ENCODE results near the gene TCEA2.

DNA sequence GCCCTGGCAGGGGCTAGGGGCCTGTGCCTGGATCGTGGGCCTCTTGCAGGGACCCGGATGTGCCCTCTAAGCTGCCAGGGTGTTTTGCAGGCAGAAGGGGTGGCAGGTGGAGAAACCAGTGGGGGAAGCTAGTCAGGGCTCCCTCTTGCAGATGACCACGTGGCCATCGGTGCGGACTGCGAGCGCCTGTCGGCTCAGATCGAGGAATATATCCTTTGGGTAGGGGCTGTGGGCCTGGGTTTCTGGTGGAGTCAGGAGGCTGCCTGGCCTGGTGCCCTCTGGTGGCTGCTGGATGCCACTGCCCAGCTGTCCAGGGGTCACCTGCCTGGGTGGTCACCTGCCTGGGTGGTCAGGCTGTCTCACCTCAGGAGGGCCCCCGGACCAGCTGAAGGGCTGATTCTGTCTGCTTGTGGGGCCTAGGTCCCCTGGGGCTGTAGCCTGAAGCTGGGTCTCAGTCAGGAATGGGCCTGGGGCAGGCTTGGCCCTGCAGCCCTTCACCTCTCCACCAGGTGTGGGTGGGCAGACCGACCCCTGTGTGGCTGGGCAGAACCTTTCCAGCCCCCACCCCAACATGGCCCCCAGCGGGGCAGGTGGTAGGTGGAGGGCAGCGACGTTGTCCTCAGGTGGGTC, 6.7 kb downstream of the TCEA2 start:
- TF ChIP-seq POLR2A (IDR thresholded peaks at IDR 0.05; ENCODE audit: low read length) (no peak), GATA1 (IDR thresholded peaks at IDR 0.05; ENCODE audit: low read depth, low read length) (no peak)

All from erythroblast (primary cell).